ENCODE measurements around the gene C12orf76.
"Not testable (repeated sequence)": the region's sequence is repeated elsewhere in the genome, so short reads cannot be mapped to it uniquely, and the experiment has no call there.

C12orf76 gene

DNA sequence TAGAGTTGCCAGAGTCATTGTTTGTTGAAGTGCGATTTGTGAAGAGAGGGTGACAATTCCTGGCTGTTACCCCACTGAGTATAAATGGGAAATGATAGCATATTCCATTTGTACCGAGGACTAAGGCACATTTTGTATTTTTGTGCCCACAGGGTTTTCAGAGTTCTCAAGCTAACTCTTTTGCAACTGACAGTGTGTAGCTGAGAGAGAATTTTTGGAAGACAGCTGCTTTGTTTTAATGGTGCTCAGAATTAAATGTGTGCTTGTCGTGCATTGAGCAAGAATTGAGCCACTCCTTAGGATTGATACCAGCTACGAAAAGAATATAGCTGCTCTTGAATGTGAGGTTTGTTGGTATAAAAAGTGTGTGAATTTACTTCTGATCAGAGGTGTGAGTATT lies 27.4 kb downstream of the C12orf76 start:
- DNase-seq, result no peak

DNA sequence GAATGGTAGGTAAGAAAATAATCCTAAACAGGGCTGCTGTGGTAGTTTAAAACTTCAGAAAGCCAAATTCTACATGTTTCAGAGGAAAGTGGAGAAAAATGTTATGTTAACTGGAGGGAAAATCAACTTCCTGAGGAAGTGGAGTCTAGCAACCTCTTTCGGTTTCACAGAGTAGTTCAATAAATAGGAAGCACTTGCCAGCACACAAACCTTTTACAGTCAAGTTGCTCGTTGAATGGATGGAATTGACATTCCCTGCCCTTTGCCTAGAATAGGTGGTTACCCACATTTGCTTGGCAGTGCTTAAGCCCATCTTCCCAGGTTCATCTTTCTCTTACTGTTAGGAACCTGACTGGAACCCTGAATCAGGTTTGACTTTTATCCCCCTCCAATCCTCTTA lies 33.2 kb downstream of the C12orf76 start:
- DNase-seq, result no peak

DNA sequence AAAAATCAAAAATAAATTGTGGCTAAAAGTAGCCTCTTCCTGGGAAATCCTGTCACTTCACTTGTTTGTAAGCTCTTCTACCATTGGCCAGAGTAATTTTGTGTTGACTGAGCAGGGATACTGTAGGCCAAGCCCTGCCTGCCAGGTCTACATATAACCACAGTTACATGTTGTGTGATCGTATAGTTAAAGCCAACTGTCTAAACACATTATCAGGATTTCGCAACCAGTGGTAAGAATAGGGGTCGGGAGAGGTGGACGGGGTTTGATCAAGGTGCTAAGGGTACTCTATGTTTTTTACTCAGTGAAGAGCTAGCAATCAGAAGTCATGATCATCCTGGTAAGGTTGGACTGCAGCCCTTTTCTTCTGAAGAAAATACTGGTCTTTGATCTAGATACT lies 35.7 kb downstream of the C12orf76 start:
- no peak for DNase-seq

DNA sequence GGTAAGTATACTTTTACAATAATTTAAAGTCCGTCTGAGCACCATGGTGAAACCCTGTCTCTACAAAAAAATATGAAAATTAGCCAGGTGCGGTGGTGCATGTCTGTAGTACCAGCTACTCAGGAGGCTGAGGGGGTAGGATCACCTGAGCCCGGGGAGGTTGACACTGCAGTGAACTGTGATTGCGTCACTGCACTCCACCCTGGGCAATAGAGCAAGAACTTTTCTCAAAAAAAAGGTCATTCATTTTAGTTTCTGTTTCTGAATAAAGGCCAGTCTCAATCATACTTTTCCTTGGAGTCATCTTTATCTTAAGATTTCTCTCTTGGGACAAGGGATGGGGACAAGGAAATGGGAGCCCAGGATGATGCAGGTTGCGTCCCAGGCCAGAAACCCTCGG lies 36.2 kb downstream of the C12orf76 start:
- no peak for DNase-seq

DNA sequence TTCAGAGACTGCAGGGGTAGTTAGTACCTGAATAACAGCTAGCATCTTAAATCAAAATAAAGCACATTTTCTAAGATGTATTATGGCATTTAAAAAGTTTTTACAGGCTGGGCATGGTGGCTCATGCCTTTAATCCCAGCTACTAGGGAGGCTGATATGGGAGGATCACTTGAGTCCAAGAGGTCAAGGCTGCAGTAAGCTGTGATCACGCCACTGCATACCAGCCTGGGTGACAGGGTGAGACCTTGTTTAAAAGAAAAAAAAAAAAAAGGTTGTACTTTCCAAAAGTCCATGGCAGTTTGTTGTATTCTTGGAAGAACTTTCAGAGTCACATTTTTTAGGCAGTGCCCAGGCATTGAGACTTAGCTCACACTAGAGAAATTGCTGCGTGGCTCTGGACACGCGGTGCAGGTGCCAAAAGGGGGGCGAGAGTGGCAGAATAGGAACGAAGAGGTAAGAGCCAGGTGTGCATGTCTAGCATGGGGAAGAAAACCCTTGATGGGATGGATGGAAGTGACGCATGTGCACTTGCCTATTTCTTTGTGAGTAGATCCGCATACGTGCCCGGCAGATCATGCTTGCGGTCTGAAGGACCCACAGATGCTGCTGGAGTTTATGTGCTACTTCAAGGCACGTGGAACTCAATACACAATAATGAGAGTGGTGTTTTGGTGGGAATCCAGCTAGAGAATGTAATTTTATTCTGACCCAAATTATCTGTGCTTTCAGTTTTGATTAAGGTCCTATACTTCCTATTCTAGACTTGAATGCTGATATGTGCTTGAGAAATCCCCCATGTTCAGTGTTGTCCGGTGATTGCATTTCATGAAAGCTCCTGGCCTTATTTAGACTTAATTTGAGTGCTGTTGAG lies 37.2 kb downstream of the C12orf76 start:
- no peak for DNase-seq

DNA sequence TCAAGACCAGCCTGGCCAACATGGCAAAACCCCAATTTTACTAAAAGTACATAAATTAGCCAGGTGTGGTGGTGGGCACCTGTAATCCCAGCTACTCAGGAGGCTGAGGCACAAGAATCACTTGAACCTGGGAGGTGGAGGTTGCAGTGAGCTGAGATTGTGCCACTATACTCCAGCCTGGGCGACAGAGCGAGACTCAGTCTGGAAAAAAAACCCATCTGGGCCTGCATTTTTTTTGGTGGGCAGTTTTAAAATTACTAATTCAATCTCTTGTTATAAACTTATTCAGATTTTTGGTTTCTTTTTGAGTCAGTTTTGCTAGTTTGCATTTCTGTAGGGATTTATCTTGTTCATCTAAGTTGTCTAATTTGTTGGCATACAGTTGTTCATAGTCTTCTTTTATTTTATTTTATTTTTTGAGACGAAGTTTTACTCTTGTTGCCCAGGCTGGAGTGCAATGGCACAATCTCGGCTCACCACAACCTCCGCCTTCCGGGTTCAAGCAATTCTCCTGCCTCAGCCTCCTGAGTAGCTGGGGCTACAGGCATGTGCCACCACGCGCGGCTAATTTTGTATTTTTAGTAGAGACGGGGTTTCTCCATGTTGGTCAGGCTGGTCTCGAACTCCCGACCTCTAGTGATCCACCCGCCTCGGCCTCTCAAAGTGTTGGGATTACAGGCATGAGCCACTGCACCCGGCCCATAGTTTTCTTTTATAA lies 39.5 kb downstream of the C12orf76 start:
- DNase-seq, result not testable (repeated sequence)

DNA sequence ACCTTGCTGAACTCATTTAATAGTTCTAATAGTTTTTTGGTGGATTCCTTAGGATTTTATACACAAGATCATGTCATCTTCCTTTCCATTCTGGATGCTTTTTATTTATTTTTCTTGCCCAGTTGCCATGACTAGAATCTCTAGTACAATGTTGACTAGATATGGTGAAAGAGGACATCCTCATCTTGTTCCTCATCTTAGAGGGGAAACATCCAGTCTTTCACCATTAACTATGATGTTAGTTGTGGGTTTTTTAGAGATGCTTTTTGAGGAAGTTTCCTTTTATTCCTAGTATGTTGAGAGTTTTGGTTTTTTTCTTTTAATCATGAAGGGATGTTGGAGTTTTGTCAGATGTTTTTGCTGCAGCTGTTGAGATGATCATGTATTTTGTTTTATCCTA lies 40.4 kb downstream of the C12orf76 start:
- no peak for DNase-seq

DNA sequence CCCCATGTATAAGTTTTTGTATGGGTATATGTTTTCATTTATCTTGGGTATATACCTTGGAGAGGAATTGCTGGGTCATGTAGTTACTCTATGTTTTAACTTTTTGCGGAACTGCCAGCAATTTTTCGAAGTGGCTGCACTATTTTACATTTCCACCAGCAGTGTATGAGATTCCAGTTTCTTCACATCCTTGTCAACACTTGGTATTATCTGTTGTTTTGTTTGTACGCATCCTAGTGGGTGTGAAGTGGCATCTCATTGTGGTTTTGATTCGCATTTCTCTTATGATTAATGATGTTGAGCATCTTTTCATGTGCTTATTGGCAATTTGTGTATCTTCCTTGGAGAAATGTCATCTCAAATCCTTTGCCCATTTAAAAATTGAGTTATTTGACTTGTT lies 42.2 kb downstream of the C12orf76 start:
- no peak for DNase-seq

DNA sequence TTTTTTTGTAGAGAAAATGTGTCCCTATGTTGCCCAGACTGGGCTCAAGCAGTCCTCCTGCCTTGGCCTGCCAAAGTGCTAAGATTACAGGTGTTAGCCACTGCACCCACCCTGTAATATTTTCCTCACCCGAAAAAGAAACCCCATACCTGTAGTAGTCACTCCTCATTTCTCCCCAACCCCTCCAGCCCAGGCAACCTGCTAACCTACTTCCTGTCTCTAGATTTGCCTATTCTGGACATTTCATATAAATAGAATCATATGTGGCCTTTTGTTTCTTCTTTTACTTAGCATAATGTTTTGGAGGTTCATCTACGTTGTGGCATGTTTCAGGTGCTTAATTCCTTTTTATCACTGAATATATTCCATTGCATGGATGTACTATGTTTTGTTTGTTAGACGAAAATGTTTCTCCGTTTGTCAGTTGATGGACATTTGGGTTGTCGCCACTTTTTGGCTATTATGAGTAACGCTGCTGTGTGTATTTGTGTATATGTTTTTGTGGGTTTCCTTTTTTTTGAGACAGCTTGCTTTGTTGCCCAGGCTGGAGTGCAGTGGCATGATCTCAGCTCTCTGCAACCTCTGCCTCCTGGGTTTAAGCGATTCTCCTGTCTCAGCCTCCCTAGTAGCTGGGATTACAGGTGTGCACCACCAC lies 42.9 kb downstream of the C12orf76 start:
- DNase-seq, result no peak

DNA sequence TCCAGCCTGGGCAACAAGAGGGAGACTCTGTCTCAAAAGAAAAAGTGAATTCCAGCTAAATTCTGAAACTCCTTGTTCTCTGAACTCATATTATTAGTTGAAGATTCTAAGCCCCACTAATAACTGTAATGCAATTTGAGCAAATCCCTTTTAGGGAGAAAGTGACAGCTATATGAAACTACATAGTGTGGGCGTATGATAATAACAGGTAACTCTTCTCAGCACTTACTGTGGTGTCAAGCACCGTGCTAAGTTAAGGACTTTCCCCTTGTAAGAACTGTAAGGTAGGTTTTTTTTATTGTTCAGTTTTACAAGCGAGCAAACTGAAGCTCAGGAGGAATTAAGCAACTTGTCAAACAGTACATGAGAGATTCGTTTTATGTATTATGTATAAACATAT lies 43.7 kb downstream of the C12orf76 start:
- DNase-seq, result no peak

DNA sequence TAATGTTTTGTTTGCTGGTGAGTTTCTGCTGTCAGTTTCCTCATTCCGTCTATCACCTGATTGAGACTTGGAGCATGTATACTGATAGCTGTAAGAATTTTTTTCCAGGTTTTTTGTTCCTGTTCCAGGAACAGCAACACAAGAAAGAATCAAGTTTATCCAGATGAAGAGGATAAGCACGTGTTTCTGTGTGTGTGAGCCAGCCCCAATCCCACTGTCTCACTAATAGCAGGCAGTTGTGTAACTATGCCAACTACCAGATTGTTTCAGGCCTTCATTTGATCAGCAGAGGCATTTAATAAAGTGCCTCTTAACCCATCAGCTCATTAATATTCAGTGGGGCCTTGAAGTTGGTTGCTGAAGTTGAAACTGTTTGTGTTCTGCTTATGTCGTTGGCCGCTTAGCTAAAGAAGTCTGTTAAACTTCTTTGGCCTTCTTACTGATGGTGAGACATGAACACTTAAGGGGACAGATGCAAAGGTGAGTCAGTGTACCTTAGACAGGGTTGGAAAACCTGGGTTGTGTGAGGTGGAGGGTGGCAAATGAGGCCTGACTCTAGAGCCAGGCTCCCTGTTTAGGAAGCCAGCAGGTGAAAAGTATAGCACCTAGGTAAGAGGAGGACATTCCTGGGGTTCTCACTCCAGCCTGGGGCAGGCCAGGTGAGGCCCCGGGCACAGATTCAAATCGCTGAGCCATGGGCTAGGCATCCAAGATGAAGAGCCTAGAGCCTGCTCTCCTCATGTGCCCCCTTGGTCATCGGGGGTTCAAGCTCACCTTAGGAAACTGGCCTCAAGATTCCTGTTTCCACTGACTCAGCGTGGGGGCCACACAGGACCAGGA lies 45.4 kb downstream of the C12orf76 start:
- no peak for DNase-seq

DNA sequence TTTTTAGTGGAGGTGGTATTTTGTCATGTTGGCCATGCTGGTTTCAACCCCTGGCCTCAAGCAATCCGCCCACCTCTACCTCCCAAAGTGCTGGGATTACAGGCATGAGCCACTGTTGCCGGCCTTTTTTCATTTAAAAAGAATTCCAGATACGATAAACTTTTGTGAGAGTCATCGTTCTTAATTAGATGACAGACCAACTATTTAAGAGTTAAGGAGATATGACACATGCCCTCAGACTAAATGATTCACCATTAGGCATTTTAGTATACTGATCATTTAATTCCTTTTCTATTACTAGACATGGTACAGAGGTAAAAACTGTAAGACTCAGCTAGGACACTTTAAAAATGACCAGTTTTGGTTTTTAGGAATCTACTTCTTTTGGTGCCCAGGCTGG lies 46.7 kb downstream of the C12orf76 start:
- no peak for DNase-seq

DNA sequence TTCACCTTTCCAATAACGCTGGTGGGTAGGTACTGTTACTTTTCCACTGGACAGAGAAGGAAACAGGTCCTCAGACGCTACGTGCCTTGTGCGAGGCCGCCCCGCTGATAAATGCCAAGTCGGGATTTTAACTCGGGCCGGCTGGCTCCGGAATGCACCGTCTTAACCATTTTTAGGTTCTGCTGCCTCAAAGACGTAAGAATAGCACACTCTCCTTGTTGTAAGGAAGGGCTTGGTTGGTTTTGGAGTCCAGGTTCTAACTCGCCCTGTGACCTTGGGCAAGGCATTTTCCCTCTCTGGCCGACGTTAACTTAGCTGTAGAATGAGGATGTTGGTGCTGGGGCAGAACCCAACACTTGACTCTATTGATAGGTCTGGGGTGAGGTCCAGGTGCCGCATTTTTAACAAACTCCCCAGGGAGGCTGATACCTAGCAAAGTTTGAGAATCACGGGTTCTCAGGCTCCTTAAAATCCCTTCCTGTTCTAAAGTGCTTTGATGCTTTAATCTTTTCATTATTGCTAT lies 48.3 kb downstream of the C12orf76 start:
- DNase-seq, result no peak

DNA sequence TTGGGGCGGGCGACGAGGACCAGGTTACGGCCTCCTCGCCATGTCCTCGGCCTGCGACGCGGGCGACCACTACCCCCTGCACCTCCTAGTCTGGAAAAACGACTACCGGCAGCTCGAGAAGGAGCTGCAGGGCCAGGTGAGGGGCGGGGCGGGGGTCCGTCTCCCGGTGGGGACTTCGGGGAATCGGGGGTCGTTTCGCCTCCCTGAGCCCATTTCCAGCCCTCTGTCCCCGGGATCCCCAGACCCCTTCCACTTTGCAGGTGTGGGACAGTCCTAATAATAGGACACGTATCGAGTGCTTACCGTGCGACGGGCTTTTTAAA lies 48.7 kb downstream of the C12orf76 start:
- no peak for DNase-seq

DNA sequence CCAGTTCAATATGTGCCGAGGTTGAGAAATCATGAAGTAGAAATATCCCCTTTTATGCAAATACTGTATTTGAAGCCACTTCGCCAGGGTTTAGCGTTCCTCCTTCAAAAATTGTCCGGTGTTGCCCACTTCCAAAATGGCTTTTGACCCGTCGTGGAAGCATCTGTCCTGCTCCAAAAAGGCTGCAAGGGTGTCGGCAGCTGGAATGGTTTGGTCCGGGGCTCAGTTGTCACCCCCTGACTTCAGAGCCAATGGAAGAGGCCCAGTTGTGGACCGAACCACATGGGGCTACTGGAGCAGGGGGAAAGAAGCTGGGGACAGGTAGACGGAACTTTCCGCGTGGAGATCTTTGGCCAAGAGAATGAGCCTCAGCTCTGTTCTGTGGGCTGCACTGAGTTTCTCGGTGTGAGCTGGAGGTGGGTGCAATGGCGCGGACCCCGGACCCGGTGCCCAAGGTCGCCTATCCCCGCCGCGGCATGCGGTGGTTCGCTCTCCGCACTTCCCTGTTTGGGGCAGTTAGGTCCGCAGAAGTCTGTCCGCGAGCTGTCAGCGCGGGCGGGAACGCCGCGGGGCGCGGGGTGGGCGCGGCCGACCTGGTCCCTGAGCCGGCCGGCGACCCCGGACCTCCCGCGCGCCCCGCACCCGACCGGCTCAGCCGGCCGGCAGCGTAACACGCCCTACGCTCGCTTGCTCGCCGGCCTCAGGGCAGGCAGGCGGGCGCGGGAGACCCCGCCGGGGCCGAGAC lies 49.2 kb downstream of the C12orf76 start, which contains the start of gene ANKRD13A:
TSS of gene ANKRD13A (plus strand) at position 527 of the 745 bp plus-strand sequence. CDS start 259 bp downstream, outside the sequence.
- peak; percentile 91 for DNase-seq

DNA sequence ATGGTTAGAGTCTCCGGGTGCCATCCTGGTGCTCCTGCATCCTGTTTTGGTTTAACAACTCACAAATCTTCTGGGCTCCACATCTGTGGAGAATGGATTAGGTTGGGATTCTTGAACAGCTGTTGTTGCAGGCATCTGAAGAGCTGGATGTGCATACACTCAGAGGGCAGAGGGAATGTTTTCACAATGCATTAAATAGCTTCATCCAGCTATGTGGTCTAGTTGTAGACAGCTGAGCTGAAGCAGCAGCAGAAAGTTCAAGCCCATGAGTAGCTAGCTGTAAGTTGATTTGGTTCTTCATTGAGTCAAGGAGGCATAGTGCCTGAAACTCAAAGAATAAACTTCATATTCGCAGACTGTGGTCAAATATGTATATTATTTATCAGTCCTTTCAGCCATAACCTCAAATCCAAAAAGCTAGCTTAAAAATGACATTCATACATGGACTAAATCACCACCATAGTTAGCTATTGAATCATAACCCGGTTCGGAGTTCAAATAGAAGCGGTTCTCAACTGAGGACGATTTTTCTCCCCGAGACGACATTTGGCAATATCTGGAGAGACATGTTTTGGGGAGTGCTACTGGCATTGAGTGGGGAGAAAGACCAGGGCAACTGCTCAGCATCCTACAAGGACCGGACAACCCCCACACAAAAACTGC lies 50.0 kb downstream of the C12orf76 start:
- DNase-seq, result no peak

DNA sequence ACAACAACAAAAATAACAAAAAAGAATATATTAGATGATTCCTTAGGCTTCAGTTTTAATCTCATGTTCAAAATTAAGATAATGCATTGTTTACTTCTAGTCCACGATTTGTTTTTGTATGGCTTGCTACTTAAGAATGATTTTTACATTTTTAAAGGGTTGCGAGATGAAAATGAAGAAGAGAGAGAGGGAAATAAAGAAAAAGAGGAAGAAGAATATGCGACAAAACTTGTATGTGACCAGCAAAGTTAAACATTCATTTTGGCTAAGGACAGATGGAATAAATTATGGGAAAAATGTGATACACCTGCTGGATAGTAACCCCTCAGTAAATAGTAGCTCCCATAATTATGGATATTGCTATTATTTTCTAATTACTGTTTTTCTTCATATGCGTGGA lies 50.9 kb downstream of the C12orf76 start:
- no peak for DNase-seq

DNA sequence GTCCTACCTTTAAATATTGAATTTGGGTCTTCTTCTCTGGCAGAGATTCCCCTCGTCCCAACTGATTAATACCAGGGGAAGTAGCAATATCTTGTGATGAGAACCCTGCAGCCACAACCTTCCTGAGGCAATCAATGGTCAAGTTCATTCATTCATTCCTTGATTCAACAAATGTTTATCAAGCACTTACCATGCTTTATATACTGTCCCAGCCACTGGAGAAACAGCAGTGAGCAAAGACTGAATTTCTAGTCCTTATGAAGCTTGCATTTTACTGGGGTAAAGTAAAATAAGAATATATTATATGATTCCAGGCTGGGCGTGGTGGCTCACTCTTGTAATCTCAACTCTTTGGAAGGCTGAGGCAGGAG lies 51.9 kb downstream of the C12orf76 start:
- no peak for DNase-seq

DNA sequence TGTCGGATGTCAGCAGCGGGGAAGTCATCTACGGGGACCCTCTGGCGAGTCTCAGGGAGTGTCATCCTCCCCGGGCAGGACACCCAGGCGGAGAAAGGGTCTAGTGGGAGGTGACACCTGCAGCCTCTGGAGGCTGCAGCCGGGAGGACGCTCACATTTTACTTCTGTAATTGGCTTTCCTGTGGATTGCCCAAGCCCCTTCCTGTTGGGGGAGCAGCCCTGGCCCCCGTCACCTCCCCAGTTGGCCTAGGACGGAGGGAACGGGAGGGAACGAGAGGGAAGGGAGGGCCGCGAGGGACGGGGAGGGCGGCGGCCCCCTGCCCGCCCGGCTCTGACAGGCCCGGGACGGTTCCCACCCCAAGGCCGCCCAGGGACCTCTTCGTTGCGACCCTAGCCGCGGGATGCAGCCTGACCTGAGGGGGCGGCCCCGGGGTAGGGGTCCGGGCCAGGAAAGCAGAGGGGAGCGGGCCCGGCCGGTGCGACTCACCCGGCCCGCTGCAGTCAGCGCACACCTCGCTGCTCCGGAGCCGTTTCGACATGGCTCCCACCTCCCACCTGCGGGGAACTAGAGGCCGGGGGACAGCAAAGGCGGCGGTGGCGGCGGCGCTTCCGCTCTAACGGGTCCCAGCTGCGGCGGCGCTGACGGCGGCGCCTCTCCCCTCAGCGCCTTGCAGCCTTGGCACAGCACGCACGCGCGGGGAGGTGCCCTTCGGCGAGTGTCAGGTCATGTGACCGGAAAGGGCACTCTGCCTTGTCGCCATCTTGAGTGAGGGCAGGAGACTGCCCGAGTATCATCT lies 52.4 kb downstream of the C12orf76 start, which contains the start of gene GIT2:
TSS of gene GIT2 (minus strand) at position 683 of the 797 bp plus-strand sequence. CDS start at position 539, 144 bp downstream.
- DNase-seq, result peak; percentile 94

DNA sequence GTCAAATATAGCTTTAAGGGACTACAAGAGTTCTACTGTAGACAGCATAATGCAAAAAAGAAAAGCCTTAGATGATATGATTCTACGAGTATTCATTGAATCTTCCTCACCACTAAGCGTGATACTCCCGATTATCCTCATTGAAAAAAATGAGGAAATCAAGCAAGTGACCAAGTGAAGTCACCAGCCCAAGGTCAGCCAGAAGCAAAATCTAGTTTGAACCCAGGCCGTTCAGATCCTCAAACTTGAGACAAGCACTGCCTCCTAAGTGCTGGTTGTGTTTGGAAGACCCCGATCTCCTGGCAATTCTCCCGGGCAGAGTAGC lies 53.0 kb downstream of the C12orf76 start:
- no peak for DNase-seq

Measured in NCI-H345 (cell line).